GM12891 (cell line): Measurements from ENCODE around the gene FIBP.

Experiments used
- POLR2A ChIP-seq: IDR thresholded peaks from 2 replicates; pipeline ENCODE4 v1.6.1; 2011; ENCODE audit warnings: low read depth, low read length, control low read depth
- POLR2AphosphoS5 ChIP-seq: IDR thresholded peaks from 2 replicates; pipeline ENCODE4 v1.6.1; 2011; ENCODE audit warnings: low read depth, low read length, control low read depth
- POU2F2 ChIP-seq: IDR thresholded peaks from 2 replicates; pipeline ENCODE4 v1.6.1; 2011; ENCODE audit warnings: low read depth, mild to moderate bottlenecking, control low read depth, low read length, moderate library complexity
- SPI1 ChIP-seq: IDR thresholded peaks from 2 replicates; pipeline ENCODE4 v1.6.1; 2011; ENCODE audit warnings: low read depth, low read length, control low read depth
- TAF1 ChIP-seq: IDR thresholded peaks from 2 replicates; pipeline ENCODE4 v1.6.1; 2011; ENCODE audit warnings: low read depth, low read length, control low read depth

- no peak for TF ChIP-seq POLR2AphosphoS5
- no peak for TF ChIP-seq TAF1
- TF ChIP-seq POLR2A, result no peak
- TF ChIP-seq SPI1, result no peak
- TF ChIP-seq POU2F2, result no peak
These were observed 11.3 kb upstream of the FIBP start for GRCh38 chr11:65899356-65900124.
